Endothelial cell of umbilical vein (primary cell): ENCODE results near the gene C22orf39. TPM values are rescaled to one million over a fixed set of nuclear protein-coding genes. Genes with fewer than 3 reads are reported as not detected.

Experiments used
- BruUV-seq: library from RNA; stranded (reverse); fragments of 400-500 nt; replicated peaks from 2 replicates; lab custom pipeline; 2021; lab: Mats Ljungman, UMichigan
- CTCF ChIA-PET: fragments of 300-600, 350-600 bp; sonication (Branson Sonifier 250); formaldehyde crosslinking; loops from one replicate; lab custom pipeline; 2021; ENCODE audit warnings: antibody characterized with exemption, inconsistent platforms; lab: Charles Lee
- POLR2A ChIA-PET: fragments of 300-600, 350-600 bp; sonication (Branson Sonifier 250); formaldehyde crosslinking; loops from one replicate; lab custom pipeline; 2021; ENCODE audit warnings: antibody characterized with exemption, inconsistent platforms; lab: Charles Lee
- DNase-seq: peaks from one replicate; pipeline ENCODE4 v3.0.0-alpha.2; 2011; ENCODE audit warnings: low read depth, low spot score
- FAIRE-seq: peaks from 2 replicates; lab custom pipeline; 2011; peaks lifted over from hg19 to GRCh38; lab: Jason Lieb, UNC
- H2AFZ ChIP-seq: 2 replicates; pipeline ENCODE4 v1.6.0; 2012; ENCODE audit warnings: low read depth, low read length, control low read depth, inconsistent platforms
- H3K27ac ChIP-seq: 2 replicates; pipeline ENCODE4 v1.5.1; 2011; ENCODE audit warnings: low read depth, mild to moderate bottlenecking, control low read depth, low read length, moderate library complexity; ENCODE audit not compliant: insufficient read depth
- H3K27me3 ChIP-seq, 2 experiments: 2 replicates each; pipeline versions ENCODE4 v1.6.0 to v1.6.1; 2011; ENCODE audit warnings: low read length in 2 of 2, mixed read lengths in 1 of 2; ENCODE audit not compliant: control insufficient read depth in 2 of 2, insufficient read depth in 2 of 2
- H3K36me3 ChIP-seq, 2 experiments: 2 replicates in 1 of 2; 3 replicates in 1 of 2; pipeline ENCODE4 v1.5.1; 2011; ENCODE audit warnings: low read length in 2 of 2, mild to moderate bottlenecking in 1 of 2, moderate library complexity in 1 of 2; ENCODE audit not compliant: control insufficient read depth in 2 of 2, insufficient read depth in 2 of 2; ENCODE audit errors: extremely low read depth in 1 of 2
- H3K4me1 ChIP-seq: 3 replicates; pipeline ENCODE4 v1.5.1; 2011; ENCODE audit warnings: mild to moderate bottlenecking, low read length; ENCODE audit not compliant: control insufficient read depth, insufficient read depth; ENCODE audit errors: extremely low read depth
- H3K4me2 ChIP-seq: 2 replicates; pipeline ENCODE4 v1.6.1; 2011; ENCODE audit warnings: low read length, control low read depth, mixed read lengths; ENCODE audit not compliant: insufficient read depth
- H3K4me3 ChIP-seq, 3 experiments: fragments of 200-600 bp in 1 of 3; sonication (generic), shearing (Covaris generic) in 1 of 3; replicated peaks in 1 of 3; 2 replicates each; pipeline ENCODE4 v1.5.1; 2011 to 2016; ENCODE audit warnings: control low read depth in 3 of 3, low read length in 3 of 3, mild to moderate bottlenecking in 2 of 3, inconsistent platforms in 1 of 3, low read depth in 1 of 3, moderate library complexity in 1 of 3; ENCODE audit not compliant: insufficient read depth in 1 of 3
- H3K79me2 ChIP-seq: 2 replicates; pipeline ENCODE4 v1.6.0; 2012; ENCODE audit warnings: low read length, inconsistent platforms; ENCODE audit not compliant: control insufficient read depth, insufficient read depth
- H3K9ac ChIP-seq: replicated peaks from 2 replicates; pipeline ENCODE3; 2011; ENCODE audit warnings: low read length, control low read depth; ENCODE audit not compliant: insufficient read depth; ENCODE audit errors: extremely low read depth
- H3K9me1 ChIP-seq: replicated peaks from 3 replicates; pipeline ENCODE4 v1.6.0; 2011; ENCODE audit warnings: mild to moderate bottlenecking, low read length; ENCODE audit not compliant: control insufficient read depth, insufficient read depth; ENCODE audit errors: extremely low read depth
- H3K9me3 ChIP-seq: replicated peaks from 2 replicates; pipeline ENCODE4 v1.5.1; 2012; ENCODE audit warnings: low read length, inconsistent platforms; ENCODE audit not compliant: control insufficient read depth, insufficient read depth
- H4K20me1 ChIP-seq: replicated peaks from 2 replicates; pipeline ENCODE3; 2011; ENCODE audit warnings: mild to moderate bottlenecking, low read length; ENCODE audit not compliant: control insufficient read depth, insufficient read depth; ENCODE audit errors: extremely low read depth
- CTCF ChIP-seq, 2 donors: IDR thresholded peaks; 1 replicate in 1 of 2; 2 replicates in 1 of 2; pipeline ENCODE4 v1.5.1; 2011; ENCODE audit warnings: low read length in 2 of 2, mild to moderate bottlenecking in 2 of 2, moderate library complexity in 2 of 2, control low read depth in 1 of 2, inconsistent platforms in 1 of 2, low read depth in 1 of 2; ENCODE audit not compliant: insufficient read depth in 1 of 2; ENCODE audit errors: extremely low read depth in 1 of 2
- EZH2 ChIP-seq: IDR thresholded peaks from 2 replicates; pipeline ENCODE4 v1.6.1; 2012; ENCODE audit warnings: borderline replicate concordance, low read depth, mild to moderate bottlenecking, moderate library complexity, low read length, inconsistent platforms; ENCODE audit not compliant: severe bottlenecking
- FOS ChIP-seq: IDR thresholded peaks from 2 replicates; pipeline ENCODE4 v1.6.1; 2011; ENCODE audit warnings: mild to moderate bottlenecking, low read length, moderate library complexity, borderline replicate concordance; ENCODE audit not compliant: insufficient read depth
- GATA2 ChIP-seq: IDR thresholded peaks from 2 replicates; pipeline ENCODE4 v1.7.0; 2011; ENCODE audit warnings: low read depth, mild to moderate bottlenecking, moderate library complexity, mixed read lengths, low read length; ENCODE audit not compliant: insufficient read length, insufficient read depth
- JUN ChIP-seq: IDR thresholded peaks from 2 replicates; pipeline ENCODE4 v1.6.1; 2011; ENCODE audit warnings: borderline replicate concordance, low read depth; ENCODE audit not compliant: insufficient read length, insufficient read depth
- MAX ChIP-seq: IDR thresholded peaks from 2 replicates; pipeline ENCODE4 v1.6.1; 2011; ENCODE audit not compliant: insufficient read depth, insufficient read length
- MYC ChIP-seq: IDR thresholded peaks from one replicate; pipeline ENCODE4 v1.6.1; 2011; ENCODE audit warnings: mild to moderate bottlenecking, low read depth, low read length
- POLR2A ChIP-seq: IDR thresholded peaks from 2 replicates; pipeline ENCODE4 v1.6.1; 2012; ENCODE audit warnings: low read depth, mild to moderate bottlenecking, control low read depth, low read length
- POLR2AphosphoS5 ChIP-seq: IDR thresholded peaks from 2 replicates; pipeline ENCODE4 v1.6.1; 2012; ENCODE audit warnings: low read depth, mild to moderate bottlenecking, control low read depth, low read length, moderate library complexity; ENCODE audit not compliant: insufficient read depth
- dilution Hi-C: fragments of 300-500 bp; cut with MboI; formaldehyde crosslinking; loops from one replicate; pipeline ENCODE4 v1.15.0; 2019; ENCODE audit warnings: low sequenced_read_pairs; ENCODE audit not compliant: extremely low pct_ligation_motif_present
- intact Hi-C: fragments of 100-400 bp; cut with micrococcal nuclease; formaldehyde crosslinking; loops from one replicate; pipeline ENCODE4 v1.10.0; 2022
- polyA plus RNA-seq, 4 experiments: library from polyadenylated mRNA; depleted of rRNA in 3 of 4; stranded (reverse) in 3 of 4; unstranded in 1 of 4; fragments of >200 nt; gene quantifications; 2 replicates each; pipeline versions ENCODE4 v1.2.1 to v1.2.3, GENCODE V29; 2011 to 2012; ENCODE audit warnings: missing spikeins in 1 of 4
- total RNA-seq: library from RNA; stranded (reverse); gene quantifications from 2 replicates; pipeline ENCODE4 v1.2.3, GENCODE V29; 2021

The C22orf39 gene
- total and polyA plus RNA-seq, 2 donors (not counting 3 experiments of a cell fraction or from before 2014, with no cell fraction given): 26.1 to 28.0 TPM

GRCh38 chr22:19472233-19472632 lies 24.7 kb upstream of the C22orf39 start:
- Histone ChIP-seq H3K27ac (no peak overlapping the region), H3K4me1 (peaks cover 1% of the 10 kb centered on the region), H3K36me3 (peaks cover 46 to 60% of the 10 kb centered on the region in 2 experiments), H4K20me1 (peaks cover 2% of the 10 kb centered on the region), H2AFZ (no peak overlapping the region), H3K9ac (no peak overlapping the region), H3K9me1 (no peaks in the 10 kb centered on the region), H3K79me2 (peaks cover 39% of the 10 kb centered on the region), H3K9me3 (no peaks in the 10 kb centered on the region), H3K27me3 (no peaks in the 10 kb centered on the region), H3K4me2 (no peak overlapping the region), H3K4me3 (no peak overlapping the region)
- dilution Hi-C loops: no loop called here
- ChIA-PET CTCF (interaction anchor here (4.9 kb wide), 1 partner anchor 157 kb away, joined by 38 read pairs; no protein-coding TSS in a partner anchor), POLR2A (no interaction called here)
- FAIRE-seq (no peak), DNase-seq (no peak)
- intact Hi-C loops: loop anchor here (10.0 kb wide), 1 partner anchor 243 kb away; the partner anchor contains the start of gene SEPTIN5
- BruUV-seq: no TSS peak
- TF ChIP-seq MAX: no peak
- no peak for TF ChIP-seq MYC
- TF ChIP-seq EZH2: no peak
- TF ChIP-seq POLR2A: no peak
- no peak for TF ChIP-seq JUN
- TF ChIP-seq GATA2: no peak
- no peak for TF ChIP-seq CTCF (IDR thresholded peaks at IDR 0.05; ENCODE audit: extremely low read depth in 1 of 2, insufficient read depth in 1 of 2, low read depth in 1 of 2, low read length in 2 of 2)
- TF ChIP-seq POLR2AphosphoS5: no peak
- no peak for TF ChIP-seq FOS
